GM19351 (cell line): ENCODE data around the gene NFAM1.

ENCODE experiments used
- ATAC-seq: cut with Tn5 transposase; IDR thresholded peaks from one replicate; pipeline ENCODE4 v1.9.1; 2021; ENCODE audit warnings: mild to moderate bottlenecking, moderate library complexity; ENCODE audit not compliant: unreplicated experiment

NFAM1 gene

DNA sequence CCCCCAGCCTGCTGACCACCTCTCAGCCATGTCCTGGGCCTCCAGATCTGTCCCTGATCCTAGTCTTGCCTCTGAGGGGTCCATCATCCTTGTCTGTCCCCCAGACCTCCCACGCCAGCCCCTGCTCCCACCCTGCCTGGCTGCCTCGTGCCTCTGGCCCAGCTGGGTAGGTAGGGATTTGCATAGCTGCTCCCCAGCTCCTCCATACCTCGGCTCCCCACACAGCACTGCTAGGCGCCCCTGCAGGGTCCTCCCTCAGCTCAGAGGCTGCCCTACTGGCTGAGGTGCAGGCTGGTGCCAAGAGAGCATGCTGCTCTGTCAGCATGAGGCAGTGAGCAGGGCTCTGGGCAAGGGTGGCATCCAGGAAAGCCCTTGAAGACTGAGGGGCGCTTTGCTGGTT, 47.7 kb downstream of the NFAM1 start:
- no peak for ATAC-seq

DNA sequence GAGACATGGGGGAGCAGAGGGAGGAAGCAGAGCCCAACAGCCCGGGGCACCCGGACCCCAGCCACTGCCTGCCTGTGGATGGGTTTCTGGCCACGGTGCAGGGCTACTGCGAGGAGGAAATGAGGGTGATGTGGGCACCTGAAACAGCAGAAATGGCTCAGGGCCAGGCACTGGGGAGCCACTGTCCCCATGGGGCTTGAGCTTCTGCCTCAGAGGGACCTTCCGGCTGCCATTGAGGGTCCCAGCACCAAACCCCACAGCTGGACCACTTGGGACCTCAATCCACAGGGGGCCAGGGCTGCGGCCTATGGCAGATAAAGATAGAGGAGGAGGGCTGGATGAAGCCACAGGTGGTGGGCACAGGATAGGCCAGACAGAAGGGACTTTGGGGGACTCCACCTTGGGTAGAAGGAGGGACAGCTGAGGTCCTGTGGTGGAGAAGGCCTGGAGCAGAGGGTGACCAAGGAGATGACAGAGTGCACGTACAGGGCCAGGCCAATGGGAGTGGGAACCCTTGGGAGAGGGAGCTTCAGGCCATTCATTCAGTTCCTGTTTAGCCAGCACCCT, 48.3 kb downstream of the NFAM1 start:
- no peak for ATAC-seq

DNA sequence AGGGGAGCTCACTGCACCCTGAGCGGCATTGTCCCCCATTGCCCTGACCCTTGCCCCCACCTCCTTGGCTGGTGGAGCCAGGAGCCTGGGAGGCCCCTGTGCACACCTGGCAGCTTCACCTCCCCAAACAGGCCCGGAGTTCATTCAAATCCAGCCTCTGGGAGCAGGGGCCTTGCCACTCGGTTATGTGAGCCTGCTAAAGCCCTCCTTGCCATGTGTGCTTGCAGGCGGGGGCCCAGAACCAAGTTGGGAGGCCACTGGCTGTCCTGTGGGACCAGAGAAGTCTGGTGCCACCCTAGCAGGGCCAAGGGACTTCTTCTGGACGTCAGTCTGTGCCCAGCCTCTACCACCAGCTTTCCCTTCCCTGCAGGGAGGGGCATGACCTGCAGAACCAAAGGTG, 48.9 kb downstream of the NFAM1 start:
- no peak for ATAC-seq

DNA sequence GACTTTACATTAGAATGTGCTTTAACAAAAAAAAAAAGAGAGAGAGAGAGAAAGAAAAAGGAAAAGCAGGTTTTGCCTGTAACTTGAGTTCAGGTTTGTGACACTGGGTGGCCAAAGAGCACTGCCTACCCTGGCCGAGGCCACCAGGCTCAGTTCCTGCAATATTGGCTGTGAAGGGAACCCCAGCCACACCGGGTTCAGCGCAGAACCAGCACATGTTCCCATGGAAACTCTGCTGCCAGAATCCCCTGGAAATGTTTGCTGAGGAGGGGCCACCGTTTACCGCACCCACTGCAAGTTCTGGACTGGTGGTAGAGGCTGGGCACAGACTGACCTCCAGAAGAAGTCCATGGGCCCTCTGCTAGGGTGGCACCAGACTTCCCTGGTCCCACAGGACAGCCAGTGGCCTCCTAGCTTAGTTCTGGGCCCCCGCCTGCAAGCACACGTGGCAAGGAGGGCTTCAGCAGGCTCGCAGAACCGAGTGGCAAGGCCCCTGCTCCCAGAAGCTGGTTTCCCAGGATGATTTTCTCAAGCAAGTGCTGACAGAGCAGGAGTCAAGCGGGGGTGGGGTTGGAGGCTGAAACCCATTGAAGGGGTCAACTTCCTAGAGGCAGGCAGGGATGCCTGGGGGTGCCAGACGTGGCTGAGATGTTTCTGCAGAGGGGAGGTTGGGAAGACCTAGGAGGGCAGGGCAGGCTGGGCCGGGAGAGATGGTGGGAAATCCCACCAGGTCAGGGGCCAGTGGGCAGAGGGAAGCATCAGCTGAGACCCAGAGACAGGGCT, 51.2 kb downstream of the NFAM1 start:
- ATAC-seq, result no peak

DNA sequence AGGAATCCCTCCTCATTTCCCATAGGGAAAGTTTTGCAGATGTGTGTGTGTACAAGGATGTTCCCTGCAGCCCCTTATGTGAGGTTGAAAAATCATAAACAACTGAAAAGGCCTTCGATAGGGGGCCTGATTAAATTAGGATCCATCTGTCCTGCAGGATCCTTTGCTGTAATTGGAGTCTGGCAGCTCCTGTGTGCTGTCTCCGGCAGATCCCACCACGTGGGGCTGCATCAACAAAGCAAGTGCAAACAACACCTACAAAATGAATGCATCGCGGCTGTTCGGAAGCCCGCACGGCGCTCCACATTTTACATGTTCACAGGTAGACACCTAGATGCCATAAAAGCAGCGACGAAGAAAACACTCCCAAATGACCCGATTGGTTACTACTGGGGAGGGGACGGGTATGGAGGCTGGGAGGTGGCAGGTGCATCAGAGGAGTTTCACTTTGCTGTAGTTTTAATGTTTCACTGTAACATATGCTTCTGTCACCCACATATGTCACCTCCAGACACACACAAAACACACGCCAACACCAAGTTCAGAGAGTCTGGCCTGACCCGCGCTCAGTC, 52.2 kb downstream of the NFAM1 start:
- ATAC-seq, result no peak

- ATAC-seq, result no peak
Observed at GRCh38 chr22:42376711-42377554, 55.3 kb downstream of the NFAM1 start.

- ATAC-seq, result no peak
Observed at GRCh38 chr22:42375982-42376381, 56.2 kb downstream of the NFAM1 start.

GRCh38 chr22:42372976-42373375, 59.2 kb downstream of the NFAM1 start:
- ATAC-seq, result no peak

GRCh38 chr22:42371501-42371900, 60.7 kb downstream of the NFAM1 start:
- no peak for ATAC-seq

- no peak for ATAC-seq
Observed at GRCh38 chr22:42371099-42371498, 61.1 kb downstream of the NFAM1 start.

DNA sequence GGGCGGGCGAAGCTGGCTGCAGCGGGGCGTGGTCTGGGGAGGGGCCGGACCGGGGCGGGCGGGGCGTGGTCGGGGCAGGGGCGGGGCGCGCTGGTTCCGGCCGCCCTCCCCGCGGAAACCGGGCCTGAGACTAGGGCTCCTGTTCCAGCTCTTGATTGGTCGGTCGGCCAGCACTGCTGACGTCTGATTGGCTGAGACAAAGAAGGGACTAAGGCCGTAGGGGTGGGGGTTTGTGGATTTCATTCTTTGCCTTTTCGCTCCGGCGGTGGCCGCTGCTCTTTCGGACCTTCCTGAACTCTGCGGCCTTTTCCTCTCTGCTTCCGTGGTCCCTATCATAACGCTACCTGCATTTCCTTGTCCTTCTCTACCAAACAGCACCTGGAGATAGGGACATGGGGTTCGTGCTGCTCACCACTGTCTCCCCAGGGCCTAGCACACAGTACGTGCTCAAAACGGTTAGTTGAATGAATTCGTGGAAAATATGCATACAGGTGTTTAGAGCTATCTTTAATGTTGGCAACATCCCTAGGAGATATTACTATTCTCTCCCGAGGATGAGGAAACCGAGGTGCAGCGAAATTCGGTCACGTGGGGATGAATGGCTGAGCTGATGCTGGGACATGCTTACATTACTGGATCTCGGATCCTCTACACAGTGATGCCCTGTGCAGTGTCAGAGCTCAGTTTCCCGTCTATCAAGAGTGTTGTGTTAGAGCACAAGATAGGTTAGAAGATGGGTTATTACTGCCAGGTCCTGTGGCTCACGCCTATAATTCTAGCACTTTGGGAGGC, 62.8 kb downstream of the NFAM1 start:
- peak; percentile 98 for ATAC-seq

DNA sequence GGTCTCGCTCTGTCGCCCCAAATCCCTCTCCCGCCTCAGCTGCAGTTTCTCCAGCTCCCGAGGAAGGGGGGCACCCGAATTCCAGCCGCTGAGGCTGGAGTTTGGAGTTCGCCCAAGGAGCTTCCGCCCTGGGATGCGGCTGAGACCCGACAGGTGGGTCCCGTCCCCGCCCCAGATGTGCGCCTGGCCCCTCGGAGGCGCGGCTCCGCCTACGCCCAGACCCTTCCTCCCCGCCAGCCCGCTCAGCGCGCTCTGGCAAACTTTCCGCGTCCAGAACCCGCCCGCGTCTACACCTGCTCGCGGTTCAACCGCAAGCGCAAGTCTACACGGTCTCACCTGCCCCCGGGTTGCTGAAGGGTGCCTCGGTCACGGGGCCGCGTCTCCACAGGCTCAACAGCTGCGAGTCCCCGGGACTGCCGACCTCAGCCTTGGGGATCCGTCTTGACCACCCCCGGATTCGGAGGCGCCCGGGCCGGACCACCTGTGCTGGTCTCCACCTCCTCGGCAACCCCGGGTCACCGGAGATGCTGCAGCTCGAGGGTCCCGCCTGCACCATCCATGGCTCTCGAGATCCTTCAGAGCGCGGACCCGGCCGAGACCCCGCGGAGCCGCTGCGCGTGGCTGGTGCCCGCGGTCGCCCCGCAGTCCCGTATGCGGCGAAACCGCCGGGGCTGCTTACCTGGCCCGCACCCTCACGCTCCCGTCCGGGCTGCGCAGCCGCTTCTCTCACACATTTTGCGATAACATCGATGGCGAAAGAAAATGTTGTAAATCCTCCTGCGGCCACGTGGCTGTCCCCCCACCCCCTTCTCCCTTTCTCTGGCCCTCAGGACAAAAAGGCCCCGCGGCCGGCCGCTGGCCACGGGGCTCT, 63.6 kb downstream of the NFAM1 start:
- peak; percentile 11 for ATAC-seq

- no peak for ATAC-seq
Observed at GRCh38 chr22:42367980-42368378, 64.2 kb downstream of the NFAM1 start.

DNA sequence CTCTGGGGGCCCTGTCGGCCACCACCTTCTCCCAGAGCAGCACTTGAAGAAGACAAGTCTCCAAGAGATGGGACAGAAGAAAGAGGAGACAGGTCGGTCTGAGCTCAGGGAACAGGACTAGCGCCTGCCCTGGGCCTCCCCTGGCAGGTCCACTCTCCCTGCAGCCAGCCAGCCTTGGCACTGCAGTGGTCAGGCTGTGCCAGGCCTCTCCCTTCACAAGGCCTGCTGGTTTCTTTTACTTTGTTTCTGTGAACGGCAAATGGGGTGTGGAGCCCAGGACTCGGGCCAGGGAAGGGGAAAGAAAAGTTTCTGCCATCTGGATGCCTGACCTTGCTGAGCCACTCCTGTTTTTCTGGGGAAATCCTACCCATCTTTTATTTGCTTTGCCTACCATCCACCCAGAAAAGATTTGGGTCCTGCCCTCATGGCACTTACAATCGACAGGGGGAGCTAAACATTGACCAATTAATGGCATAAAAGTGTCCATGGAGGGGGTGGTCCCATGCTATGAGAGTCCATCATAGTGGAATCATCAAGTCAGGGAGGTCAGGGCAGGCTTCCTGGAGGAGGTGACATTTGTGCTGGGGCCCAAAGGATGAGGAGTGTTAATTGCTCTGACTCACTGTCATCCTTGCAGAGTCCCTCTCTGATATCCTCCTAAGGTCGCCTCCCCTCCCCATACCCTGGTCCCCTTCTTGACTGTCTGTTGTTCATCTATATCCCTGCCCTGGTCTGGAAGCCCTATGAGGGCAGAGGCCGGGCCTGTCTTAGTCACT, 65.2 kb downstream of the NFAM1 start:
- ATAC-seq, result no peak

- no peak for ATAC-seq
Observed at GRCh38 chr22:42365942-42366695, 66.1 kb downstream of the NFAM1 start.

GRCh38 chr22:42365111-42365865, 66.9 kb downstream of the NFAM1 start:
- no peak for ATAC-seq

GRCh38 chr22:42364604-42365110, 67.5 kb downstream of the NFAM1 start:
- no peak for ATAC-seq
